Transverse colon (tissue), 4 donors: ENCODE results near the gene DNAJC5. TPM values are rescaled to one million over a fixed set of nuclear protein-coding genes. Genes with fewer than 3 reads are reported as not detected.
A peak's percentile ranks its signal among the peaks of the same experiment; 100 is the strongest.

Source experiments
- DNase-seq: peaks from one replicate; pipeline ENCODE4 v3.0.0-alpha.2; 2019
- H3K27ac ChIP-seq, 4 donors: fragments of 200-600 bp; sonication (generic); 2 replicates each; pipeline ENCODE4 v1.5.1; 2016 to 2018; ENCODE audit warnings: inconsistent platforms in 4 of 4
- H3K27me3 ChIP-seq: fragments of 200-600 bp; sonication (generic); 2 replicates; pipeline ENCODE4 v1.5.1; 2017; ENCODE audit warnings: inconsistent platforms
- H3K36me3 ChIP-seq, 4 donors: fragments of 200-600 bp; sonication (generic); 2 replicates each; pipeline ENCODE4 v1.5.1; 2017 to 2019; ENCODE audit warnings: inconsistent platforms in 4 of 4
- H3K4me1 ChIP-seq, 4 donors: fragments of 200-600 bp; sonication (generic); 2 replicates each; pipeline ENCODE4 v1.5.1; 2017 to 2020; ENCODE audit warnings: inconsistent platforms in 4 of 4
- H3K4me3 ChIP-seq, 4 donors: fragments of 200-600 bp; sonication (generic); 1 replicate in 1 of 4; 2 replicates in 3 of 4; pipeline versions ENCODE4 v1.5.1 to v1.6.1; 2017 to 2019; ENCODE audit warnings: inconsistent platforms in 4 of 4
- H3K9me3 ChIP-seq, 2 donors: fragments of 200-600 bp; sonication (generic); 2 replicates each; pipeline ENCODE4 v1.5.1; 2017 to 2019; ENCODE audit warnings: inconsistent platforms in 2 of 2
- EP300 ChIP-seq: sonication (generic); formaldehyde crosslinking; IDR thresholded peaks from one replicate; pipeline ENCODE4 v1.6.1; 2017; ENCODE audit warnings: antibody characterized with exemption, low read depth
- POLR2A ChIP-seq: fragments of 450-650 bp; IDR thresholded peaks from one replicate; pipeline ENCODE4 v1.6.1; 2016; ENCODE audit warnings: antibody characterized with exemption, mild to moderate bottlenecking, moderate library complexity
- POLR2AphosphoS5 ChIP-seq, 3 donors: sonication (generic); formaldehyde crosslinking; IDR thresholded peaks; one replicate each; pipeline ENCODE4 v1.6.1; 2016; ENCODE audit warnings: antibody characterized with exemption in 3 of 3
- WGBS, 2 donors: methylation state at CpG; one replicate each; pipeline ENCODE4 v1.1.5; 2018; ENCODE audit warnings: low coverage in 1 of 2; 5-methylcytosine and 5-hydroxymethylcytosine counted together
- in situ Hi-C, 4 donors: fragments of 200-750 bp; cut with MboI; loops; one replicate each; pipeline versions ENCODE4 v1.15.0 to v1.15.1; 2017; ENCODE audit warnings: low sequenced_read_pairs in 3 of 4, low pct_ligation_motif_present in 1 of 4, low pct_unique_long_range_greater_than_20kb in 1 of 4
- intact Hi-C: fragments of 100-400 bp; cut with DNase I; formaldehyde crosslinking; loops from one replicate; pipeline ENCODE4 v1.15.1; 2023; ENCODE audit warnings: low total_unique reads
- total RNA-seq, 4 donors: library from RNA; depleted of rRNA; stranded (reverse); fragments of >200 nt; gene quantifications; one replicate each; pipeline ENCODE4 v1.1.0, GENCODE V29; 2016
- TF ChIP-seq, protein P1 (sequence below), 5 experiments: fragments of 200-600 bp in 3 of 5; fragments of 450-650 bp in 2 of 5; sonication (generic) in 3 of 5; IDR thresholded peaks; 1 replicate in 2 of 5; 2 replicates in 3 of 5; pipeline ENCODE4 v1.5.1; 2016 to 2017; ENCODE audit warnings: antibody characterized with exemption in 5 of 5, inconsistent platforms in 3 of 5, mild to moderate bottlenecking in 2 of 5, moderate library complexity in 1 of 5

Gene DNAJC5
- total RNA-seq, 4 donors from 2014 or later: 59.9 to 77.3 (median 71.4) TPM

DNA sequence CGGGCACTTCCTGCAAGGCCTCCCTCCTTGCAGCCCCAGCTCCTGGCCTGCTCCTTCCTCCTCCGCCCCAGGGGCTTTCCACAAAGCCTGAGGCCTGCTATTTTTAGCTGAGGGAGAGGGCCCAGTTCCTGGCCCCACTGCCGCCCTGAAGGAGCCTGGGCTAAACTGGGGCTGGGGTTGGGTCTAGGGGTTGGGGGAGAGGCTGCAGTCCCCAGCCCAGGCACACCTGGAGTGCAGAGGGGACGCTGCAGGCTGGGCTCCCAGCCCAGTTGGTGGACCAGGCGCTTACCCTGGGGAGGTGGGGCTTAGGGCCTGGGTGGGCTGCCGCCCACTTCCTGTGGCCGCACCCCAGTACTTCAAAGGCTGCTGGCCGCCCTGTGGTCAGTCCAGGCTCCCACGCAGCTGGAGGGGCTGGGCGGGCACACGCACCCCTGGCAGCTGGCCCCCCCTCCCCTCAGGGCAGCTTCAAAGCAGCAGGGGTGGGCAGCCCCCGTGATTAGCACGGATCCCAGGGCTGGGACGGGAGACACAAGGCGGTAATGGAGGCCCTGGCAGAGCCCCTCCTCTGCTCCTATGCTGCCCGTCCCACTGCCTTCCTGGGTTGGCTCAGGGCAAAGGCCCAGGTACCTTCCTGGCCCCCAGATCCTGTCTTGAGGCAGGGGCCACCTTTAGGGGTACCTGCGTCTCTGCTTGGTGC lies 40.7 kb upstream of the DNAJC5 start:
- no peak for DNase-seq
- Histone ChIP-seq H3K4me3 (no peak overlapping the region), H3K27me3 (peaks cover 64% of the 10 kb centered on the region), H3K9me3 (no peaks in the 10 kb centered on the region), H3K27ac (peak overlapping the region; percentile 45 to 71 (median 54)), H3K4me1 (peaks cover 18 to 43% (median 24%) of the 10 kb centered on the region in 4 donors), H3K36me3 (no peaks in the 10 kb centered on the region)
- in situ Hi-C loops (no loop called here), intact Hi-C loops (no loop called here)
- TF ChIP-seq POLR2AphosphoS5 (IDR thresholded peaks at IDR 0.05): no peak
- no peak for TF ChIP-seq EP300
- no peak for TF ChIP-seq POLR2A
- TF ChIP-seq, protein P1, sequence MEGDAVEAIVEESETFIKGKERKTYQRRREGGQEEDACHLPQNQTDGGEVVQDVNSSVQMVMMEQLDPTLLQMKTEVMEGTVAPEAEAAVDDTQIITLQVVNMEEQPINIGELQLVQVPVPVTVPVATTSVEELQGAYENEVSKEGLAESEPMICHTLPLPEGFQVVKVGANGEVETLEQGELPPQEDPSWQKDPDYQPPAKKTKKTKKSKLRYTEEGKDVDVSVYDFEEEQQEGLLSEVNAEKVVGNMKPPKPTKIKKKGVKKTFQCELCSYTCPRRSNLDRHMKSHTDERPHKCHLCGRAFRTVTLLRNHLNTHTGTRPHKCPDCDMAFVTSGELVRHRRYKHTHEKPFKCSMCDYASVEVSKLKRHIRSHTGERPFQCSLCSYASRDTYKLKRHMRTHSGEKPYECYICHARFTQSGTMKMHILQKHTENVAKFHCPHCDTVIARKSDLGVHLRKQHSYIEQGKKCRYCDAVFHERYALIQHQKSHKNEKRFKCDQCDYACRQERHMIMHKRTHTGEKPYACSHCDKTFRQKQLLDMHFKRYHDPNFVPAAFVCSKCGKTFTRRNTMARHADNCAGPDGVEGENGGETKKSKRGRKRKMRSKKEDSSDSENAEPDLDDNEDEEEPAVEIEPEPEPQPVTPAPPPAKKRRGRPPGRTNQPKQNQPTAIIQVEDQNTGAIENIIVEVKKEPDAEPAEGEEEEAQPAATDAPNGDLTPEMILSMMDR (IDR thresholded peaks at IDR 0.05): no peak
- WGBS, 2 donors: 7 to 17% methylated on average over 2 to 12 of the region's 17 CpGs

DNA sequence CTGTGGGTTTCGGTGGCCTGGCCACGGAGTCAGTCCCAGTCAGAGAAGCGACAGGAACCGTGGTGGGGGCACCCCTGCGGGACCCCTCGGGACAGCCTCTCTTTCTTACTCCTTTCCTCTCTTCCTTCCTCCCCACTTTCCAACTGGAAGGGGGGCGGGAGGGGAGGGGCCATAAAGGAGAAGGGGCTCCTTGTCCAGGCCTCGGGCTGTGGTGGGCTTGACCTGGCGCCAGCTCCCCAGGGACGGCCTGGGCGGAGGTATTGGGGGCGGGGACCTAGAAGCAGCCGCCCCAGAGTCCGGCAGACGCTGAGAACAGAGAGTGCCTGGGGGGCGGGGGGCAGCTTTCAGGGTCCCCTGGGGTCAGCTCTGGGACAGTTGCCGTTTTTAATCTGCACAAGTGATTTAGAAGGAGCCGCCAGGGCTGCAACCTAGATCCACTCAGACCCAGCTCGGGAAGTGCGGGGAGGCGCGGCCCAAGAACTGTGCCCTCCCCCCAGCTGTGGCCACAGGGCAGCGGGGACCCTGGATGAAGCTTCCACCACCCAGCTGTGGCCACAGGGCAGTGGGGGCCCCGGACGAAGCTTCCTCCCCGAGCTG lies 40.1 kb upstream of the DNAJC5 start:
- in situ Hi-C loops (no loop called here), intact Hi-C loops (no loop called here)
- WGBS, 2 donors: 18% methylated on average over 22 of the region's 26 CpGs; no CpG with 5 or more reads in 1 of the 2 donors
- no peak for TF ChIP-seq POLR2A
- TF ChIP-seq EP300: no peak
- TF ChIP-seq, protein P1 (IDR thresholded peaks at IDR 0.05): no peak
- TF ChIP-seq POLR2AphosphoS5 (IDR thresholded peaks at IDR 0.05): no peak
- peak overlapping the region; percentile 45 to 71 (median 54) for H3K27ac ChIP-seq
- no peaks in the 10 kb centered on the region for H3K36me3 ChIP-seq
- peaks cover 64% of the 10 kb centered on the region for H3K27me3 ChIP-seq
- H3K4me3 ChIP-seq: peak overlapping the region in 1 of 4 donors; percentile 18
- DNase-seq: no peak
- no peaks in the 10 kb centered on the region for H3K9me3 ChIP-seq
- peaks cover 18 to 46% (median 24%) of the 10 kb centered on the region in 4 donors for H3K4me1 ChIP-seq

GRCh38 chr20:63855363-63856097 lies 39.4 kb upstream of the DNAJC5 start:
- in situ Hi-C loops: no loop called here
- H3K9me3 ChIP-seq: no peaks in the 10 kb centered on the region
- intact Hi-C loops: no loop called here

More at GRCh38 chr20:63855363-63856097, 39.4 kb upstream of the DNAJC5 start:
- DNase-seq: no peak
- WGBS, 2 donors: 45% methylated on average over 34 of the region's 36 CpGs; no CpG with 5 or more reads in 1 of the 2 donors
- no peaks in the 10 kb centered on the region for H3K36me3 ChIP-seq
- peaks cover 64% of the 10 kb centered on the region for H3K27me3 ChIP-seq
- H3K4me3 ChIP-seq: peak overlapping the region in 1 of 4 donors; percentile 18
- TF ChIP-seq POLR2A: no peak
- TF ChIP-seq, protein P1 (IDR thresholded peaks at IDR 0.05): no peak
- TF ChIP-seq EP300: no peak
- TF ChIP-seq POLR2AphosphoS5 (IDR thresholded peaks at IDR 0.05): no peak
- peak overlapping the region; percentile 45 to 71 (median 54) for H3K27ac ChIP-seq
- peaks cover 18 to 46% (median 24%) of the 10 kb centered on the region in 4 donors for H3K4me1 ChIP-seq
